Stimulated activated CD8-positive, alpha-beta memory T cell treated with anti-CD3 and anti-CD28 coated beads, Interleukin-12 subunit alpha, Interleukin-12 subunit beta, amount 100 ng/mL, for 1 hour (primary cell): ENCODE data around the gene PLEKHH1.

ENCODE experiments used
- DNase-seq: peaks from one replicate; pipeline ENCODE4 v3.0.0-alpha.2; 2020; ENCODE audit warnings: low read depth

Gene PLEKHH1

DNA sequence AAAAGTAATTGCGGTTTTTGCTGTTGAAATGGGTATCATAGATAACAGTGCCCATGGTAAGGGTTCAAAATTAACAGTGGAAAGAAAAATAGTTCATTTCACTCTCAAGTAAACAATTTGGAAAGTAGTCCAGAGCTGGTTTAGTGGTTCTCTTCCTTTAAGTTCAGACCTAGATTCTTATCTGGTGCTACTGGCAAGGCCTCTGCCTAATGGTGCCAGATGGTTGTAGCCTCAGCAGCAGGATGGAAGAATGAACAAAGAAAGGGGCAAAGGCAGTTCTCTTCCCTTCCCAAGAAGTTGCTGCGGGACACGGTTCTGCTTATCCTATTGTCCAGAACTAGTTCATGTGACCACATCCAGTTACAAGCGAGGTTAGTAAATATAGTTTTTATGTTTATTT, 97.1 kb downstream of the PLEKHH1 start:
- DNase-seq, result no peak

DNA sequence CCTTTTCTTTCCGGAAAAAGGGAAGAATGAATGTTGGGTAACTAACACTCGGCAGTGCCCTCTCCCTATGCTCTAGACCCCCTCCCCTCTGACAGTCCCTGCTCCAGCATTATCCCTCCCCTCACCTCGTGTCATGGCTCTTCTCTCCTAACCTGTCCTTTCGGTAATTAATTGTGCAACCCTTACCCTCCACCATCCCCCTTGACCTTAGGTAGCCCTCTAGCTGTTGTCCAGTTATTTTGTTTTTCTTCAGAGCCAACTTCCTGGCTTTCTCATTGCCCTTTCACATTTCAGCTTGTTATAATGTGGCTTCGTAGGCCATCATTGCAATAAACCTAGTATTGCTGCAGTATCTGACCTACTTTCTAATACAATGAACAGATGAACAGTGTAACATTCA, 97.8 kb downstream of the PLEKHH1 start:
- DNase-seq, result no peak

DNA sequence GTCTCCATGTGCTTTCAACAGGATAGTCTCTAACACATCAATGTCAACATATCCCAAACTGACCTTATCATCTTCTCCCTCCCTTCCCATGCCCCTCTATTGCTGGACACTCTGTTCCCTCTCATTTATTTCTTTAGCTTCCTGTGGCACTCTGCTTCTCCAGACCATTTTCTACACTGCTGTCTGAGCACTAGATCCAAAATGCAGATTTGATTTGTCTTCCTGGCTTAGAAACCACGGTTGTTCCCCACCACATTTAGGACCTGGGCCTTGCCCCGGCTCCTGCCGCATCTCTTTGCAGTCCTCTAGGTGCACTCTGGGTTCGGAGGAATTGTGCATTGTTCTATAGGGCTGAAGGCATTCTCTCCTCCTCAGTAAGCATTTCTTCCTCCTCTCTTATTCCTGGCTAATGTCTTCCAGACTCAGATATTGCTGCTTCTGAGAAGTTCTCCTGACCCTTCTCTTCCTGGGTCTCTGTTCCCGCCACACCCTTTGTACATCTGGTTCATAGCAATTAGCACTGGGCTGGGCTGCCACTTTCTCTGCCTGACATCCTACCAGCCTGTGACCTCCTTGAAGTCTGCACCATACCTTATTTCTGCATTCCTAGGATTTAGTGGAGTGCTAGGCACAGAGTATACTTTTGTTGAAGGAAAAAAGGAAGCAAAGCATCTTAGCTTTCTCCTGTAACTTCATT, 100.5 kb downstream of the PLEKHH1 start:
- no peak for DNase-seq

DNA sequence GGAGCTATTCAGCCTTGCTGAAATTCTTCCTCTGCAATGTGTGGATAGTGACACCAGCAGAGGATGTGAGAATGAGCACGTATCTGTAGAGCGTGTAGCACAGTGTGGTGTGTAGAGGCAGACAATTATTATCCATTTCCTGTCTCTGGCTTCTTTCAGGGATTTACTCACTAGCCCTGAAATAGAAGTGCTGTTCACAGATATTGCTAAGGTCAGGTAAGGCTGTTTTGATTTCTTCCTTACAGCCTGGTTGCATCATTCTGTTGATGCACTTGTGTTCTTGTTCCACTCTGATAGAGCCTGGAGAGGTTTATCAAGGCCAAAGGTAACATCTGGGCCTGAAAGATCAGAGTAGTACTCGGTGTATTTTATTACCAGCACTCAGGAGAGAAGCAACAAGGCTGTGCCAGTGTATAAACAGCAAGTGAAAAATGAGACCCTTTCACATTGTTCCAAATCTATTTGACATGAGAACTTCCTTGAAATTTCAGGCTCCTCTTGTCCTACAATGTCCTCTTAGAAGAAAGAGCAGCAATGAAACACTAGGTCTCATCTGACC, 103.3 kb downstream of the PLEKHH1 start:
- DNase-seq, result no peak

DNA sequence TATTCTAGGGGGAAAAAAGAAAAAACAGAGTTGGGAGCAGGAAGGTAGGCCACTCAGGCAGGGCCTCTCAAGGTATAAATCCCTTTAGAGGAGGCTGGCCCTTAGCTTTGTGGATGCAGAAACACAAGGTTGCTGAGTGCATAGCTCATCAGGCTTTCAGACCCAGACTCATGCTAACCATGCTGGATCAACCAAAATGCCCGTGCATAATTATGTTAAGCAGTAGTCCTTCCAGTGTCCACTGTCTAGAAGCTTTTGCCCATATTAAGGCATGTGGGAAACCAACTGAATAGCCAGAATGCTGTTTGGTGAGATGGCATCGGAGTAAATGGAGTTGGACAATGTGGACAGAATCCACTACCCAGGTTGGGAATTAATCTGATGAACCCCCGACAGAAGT, 105.6 kb downstream of the PLEKHH1 start:
- DNase-seq, result no peak
